Muscle layer of duodenum (tissue), 2 donors: ENCODE results near the gene SHROOM2.

ENCODE experiments used
- H3K27ac ChIP-seq: one replicate; pipeline ENCODE4 v1.7.0; 2013; ENCODE audit warnings: mild to moderate bottlenecking, low read length
- H3K27me3 ChIP-seq: one replicate; pipeline ENCODE4 v1.7.0; 2013; ENCODE audit warnings: low read depth, mild to moderate bottlenecking, control low read depth, low read length
- H3K36me3 ChIP-seq, 2 donors: one replicate each; pipeline ENCODE4 v1.7.0; 2013; ENCODE audit warnings: low read length in 2 of 2, control low read depth in 1 of 2, mild to moderate bottlenecking in 1 of 2; ENCODE audit not compliant: insufficient read depth in 2 of 2, control insufficient read depth in 1 of 2
- H3K4me1 ChIP-seq, 2 donors: one replicate each; pipeline ENCODE4 v1.7.0; 2013; ENCODE audit warnings: low read length in 2 of 2, mild to moderate bottlenecking in 2 of 2, control low read depth in 1 of 2, moderate library complexity in 1 of 2; ENCODE audit not compliant: insufficient read depth in 2 of 2, control insufficient read depth in 1 of 2
- H3K4me3 ChIP-seq, 2 donors: one replicate each; pipeline ENCODE4 v1.7.0; 2013; ENCODE audit warnings: low read length in 2 of 2, low read depth in 1 of 2, mild to moderate bottlenecking in 1 of 2
- H3K9me3 ChIP-seq, 2 donors: one replicate each; pipeline ENCODE4 v1.7.0; 2013; ENCODE audit warnings: low read length in 2 of 2, control low read depth in 1 of 2, mild to moderate bottlenecking in 1 of 2; ENCODE audit not compliant: control insufficient read depth in 1 of 2
- donor health status: healthy.

The SHROOM2 gene

DNA sequence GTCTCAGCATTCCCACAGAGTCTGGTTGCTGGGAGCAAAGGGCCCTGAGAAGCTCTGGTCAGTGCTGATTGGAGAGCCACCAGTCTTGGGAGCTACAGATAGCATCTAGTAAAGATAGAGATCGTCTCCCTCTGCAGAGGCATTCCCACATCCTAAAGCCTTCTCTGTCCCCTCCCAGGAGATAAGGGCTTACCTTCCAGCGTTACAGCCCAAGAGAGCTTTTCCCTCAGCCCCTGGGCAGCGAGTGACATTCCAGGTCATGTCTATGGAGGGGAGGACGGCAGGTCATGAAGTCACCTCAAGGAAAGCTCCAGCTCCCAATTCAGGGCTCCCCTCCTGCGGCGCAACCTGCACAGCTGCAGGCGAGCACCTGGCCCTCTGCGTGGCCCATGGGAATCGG, 210.8 kb downstream of the SHROOM2 start:
- Histone ChIP-seq H3K36me3 (no peaks in the 10 kb centered on the region), H3K9me3 (no peaks in the 10 kb centered on the region), H3K4me3 (no peak overlapping the region), H3K27me3 (no peaks in the 10 kb centered on the region), H3K27ac (no peak overlapping the region), H3K4me1 (no peaks in the 10 kb centered on the region)

DNA sequence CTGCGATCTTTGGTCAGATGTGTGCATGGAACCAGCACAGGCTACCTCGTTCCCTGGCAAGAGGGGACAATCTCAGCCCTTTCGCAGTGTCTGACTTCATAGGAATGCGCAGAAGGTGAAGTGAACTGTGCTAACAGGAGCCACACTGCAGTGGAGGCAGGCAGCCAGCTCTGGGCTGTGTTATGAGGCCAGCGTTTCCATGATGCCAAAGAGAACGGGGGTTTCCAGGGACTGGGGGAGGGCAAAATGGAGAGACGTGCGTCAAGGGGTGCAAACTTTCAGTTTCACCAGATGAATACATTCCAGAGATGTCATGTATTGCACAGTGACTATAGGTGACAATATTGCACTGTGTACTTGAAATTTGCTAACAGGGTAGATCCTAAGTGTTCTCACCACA, 211.3 kb downstream of the SHROOM2 start:
- Histone ChIP-seq H3K9me3 (no peaks in the 10 kb centered on the region), H3K27me3 (no peaks in the 10 kb centered on the region), H3K27ac (no peak overlapping the region), H3K36me3 (no peaks in the 10 kb centered on the region), H3K4me1 (no peaks in the 10 kb centered on the region), H3K4me3 (no peak overlapping the region)
